ENCODE measurements around the gene NKX2-1. TPM values are rescaled to one million over a fixed set of nuclear protein-coding genes. Genes with fewer than 3 reads are reported as not detected.
"Not testable (repeated sequence)": the region's sequence is repeated elsewhere in the genome, so short reads cannot be mapped to it uniquely, and the experiment has no call there.

NKX2-1 gene
- total RNA-seq, 1 donor = not detected

GRCh38 chr14:36505892-36506731 is 13.9 kb downstream of the NKX2-1 start:
- DNase-seq (ENCODE audit: low read depth in 2 of 3, low spot score in 2 of 3) = no peak

GRCh38 chr14:36505181-36505815 is 14.7 kb downstream of the NKX2-1 start:
- DNase-seq (ENCODE audit: low read depth in 2 of 3, low spot score in 2 of 3) = peak in 1 of 3 donors; percentile 42

GRCh38 chr14:36504771-36505175 is 15.3 kb downstream of the NKX2-1 start:
- no peak for DNase-seq (ENCODE audit: low read depth in 2 of 3, low spot score in 2 of 3)

- no peak for DNase-seq (ENCODE audit: low read depth in 2 of 3, low spot score in 2 of 3)
These were observed 16.0 kb downstream of the NKX2-1 start for GRCh38 chr14:36503771-36504741.

GRCh38 chr14:36502558-36503508 is 17.2 kb downstream of the NKX2-1 start:
- DNase-seq (ENCODE audit: low read depth in 2 of 3, low spot score in 2 of 3) = no peak

- no peak for DNase-seq (ENCODE audit: low read depth in 2 of 3, low spot score in 2 of 3)
These were observed 21.1 kb downstream of the NKX2-1 start for GRCh38 chr14:36498938-36499337.

GRCh38 chr14:36496346-36496745 is 23.7 kb downstream of the NKX2-1 start:
- DNase-seq (ENCODE audit: low read depth in 2 of 3, low spot score in 2 of 3) = no peak

- no peak for DNase-seq (ENCODE audit: low read depth in 2 of 3, low spot score in 2 of 3)
These were observed 24.4 kb downstream of the NKX2-1 start for GRCh38 chr14:36495666-36496065.

- no peak for DNase-seq (ENCODE audit: low read depth in 2 of 3, low spot score in 2 of 3)
These were observed 26.3 kb downstream of the NKX2-1 start for GRCh38 chr14:36493761-36494160.

- no peak for DNase-seq (ENCODE audit: low read depth in 2 of 3, low spot score in 2 of 3)
These were observed 34.3 kb downstream of the NKX2-1 start for GRCh38 chr14:36485773-36486172.

GRCh38 chr14:36479344-36479743 is 40.7 kb downstream of the NKX2-1 start:
- DNase-seq (ENCODE audit: low read depth in 2 of 3, low spot score in 2 of 3) = no peak

GRCh38 chr14:36478782-36479181 is 41.2 kb downstream of the NKX2-1 start:
- DNase-seq (ENCODE audit: low read depth in 2 of 3, low spot score in 2 of 3) = no peak

GRCh38 chr14:36477266-36477665 is 42.8 kb downstream of the NKX2-1 start:
- DNase-seq (ENCODE audit: low read depth in 2 of 3, low spot score in 2 of 3) = no peak

GRCh38 chr14:36476061-36476460 is 44.0 kb downstream of the NKX2-1 start:
- DNase-seq (ENCODE audit: low read depth in 2 of 3, low spot score in 2 of 3) = not testable (repeated sequence)

- no peak for DNase-seq (ENCODE audit: low read depth in 2 of 3, low spot score in 2 of 3)
These were observed 45.4 kb downstream of the NKX2-1 start for GRCh38 chr14:36474593-36474992.

GRCh38 chr14:36471431-36471830 is 48.6 kb downstream of the NKX2-1 start:
- DNase-seq (ENCODE audit: low read depth in 2 of 3, low spot score in 2 of 3) = no peak

- no peak for DNase-seq (ENCODE audit: low read depth in 2 of 3, low spot score in 2 of 3)
These were observed 52.7 kb downstream of the NKX2-1 start for GRCh38 chr14:36467332-36467731.
